OCI-LY7 (cell line): ENCODE measurements around the gene AKT3. TPM values are rescaled to one million over a fixed set of nuclear protein-coding genes. Genes with fewer than 3 reads are reported as not detected.

Source experiments
- BruUV-seq: library from RNA; stranded (reverse); fragments of 400-500 nt; replicated peaks from 2 replicates; lab custom pipeline; 2021; lab: Mats Ljungman, UMichigan
- CTCF ChIA-PET: fragments of 300-600 bp; sonication (Branson Sonifier 250); formaldehyde crosslinking; loops from one replicate; lab custom pipeline; 2022; ENCODE audit warnings: antibody characterized with exemption; ENCODE audit not compliant: unreplicated experiment; lab: Charles Lee
- POLR2A ChIA-PET: fragments of 300-600 bp; sonication (Branson Sonifier 250); formaldehyde crosslinking; loops from one replicate; lab custom pipeline; 2022; ENCODE audit warnings: antibody characterized with exemption; lab: Charles Lee
- DNase-seq: peaks from one replicate; pipeline ENCODE4 v3.0.0-alpha.2; 2015; ENCODE audit warnings: low spot score
- H2AFZ ChIP-seq: fragments of 200-600 bp; sonication (generic), shearing (Covaris generic); 2 replicates; pipeline ENCODE4 v1.6.1; 2014; ENCODE audit warnings: mild to moderate bottlenecking, antibody characterized with exemption, low read length, moderate library complexity
- H3K27ac ChIP-seq: fragments of 200-600 bp; sonication (generic); 2 replicates; pipeline ENCODE4 v1.5.1; 2014; ENCODE audit warnings: mixed run types, low read depth, mild to moderate bottlenecking, moderate library complexity, low read length, inconsistent platforms; ENCODE audit not compliant: poor library complexity, severe bottlenecking
- H3K36me3 ChIP-seq: fragments of 200-600 bp; sonication (generic); 2 replicates; pipeline ENCODE4 v1.6.1; 2014; ENCODE audit warnings: mild to moderate bottlenecking, antibody characterized with exemption, low read length, moderate library complexity, mixed read lengths; ENCODE audit not compliant: insufficient read depth
- H3K4me1 ChIP-seq: fragments of 200-600 bp; sonication (generic); 2 replicates; pipeline ENCODE4 v1.5.1; 2014; ENCODE audit warnings: mild to moderate bottlenecking, low read length; ENCODE audit not compliant: insufficient read depth, poor library complexity, severe bottlenecking
- H3K4me2 ChIP-seq: fragments of 200-600 bp; sonication (generic); 2 replicates; pipeline ENCODE4 v1.6.1; 2014; ENCODE audit warnings: mild to moderate bottlenecking, low read length
- H3K4me3 ChIP-seq: fragments of 200-600 bp; sonication (generic); 2 replicates; pipeline ENCODE4 v1.5.1; 2014; ENCODE audit warnings: mild to moderate bottlenecking, low read depth, low read length; ENCODE audit not compliant: poor library complexity, severe bottlenecking
- H3K79me2 ChIP-seq: fragments of 200-600 bp; sonication (generic); 2 replicates; pipeline ENCODE4 v1.6.1; 2016; ENCODE audit warnings: low read depth, mild to moderate bottlenecking, low read length, moderate library complexity, mixed read lengths; ENCODE audit not compliant: insufficient read depth
- H3K9me2 ChIP-seq: fragments of 200-600 bp; sonication (generic); 2 replicates; pipeline ENCODE4 v1.6.1; 2016; ENCODE audit warnings: mild to moderate bottlenecking, low read length, mixed read lengths; ENCODE audit not compliant: insufficient read depth
- H3K9me3 ChIP-seq: fragments of 200-600 bp; sonication (generic); 2 replicates; pipeline ENCODE4 v1.6.1; 2014; ENCODE audit warnings: mild to moderate bottlenecking, mixed run types, low read length, mixed read lengths
- H4K20me1 ChIP-seq: fragments of 200-600 bp; sonication (generic); 2 replicates; pipeline ENCODE4 v1.6.1; 2014; ENCODE audit warnings: mild to moderate bottlenecking, antibody characterized with exemption, low read length, moderate library complexity, mixed read lengths; ENCODE audit not compliant: insufficient read depth
- CTCF ChIP-seq: fragments of 200-600 bp; sonication (generic); conservative IDR thresholded peaks from 2 replicates; pipeline ENCODE4 v1.5.1; 2014; ENCODE audit warnings: mild to moderate bottlenecking, antibody characterized with exemption, low read length, moderate library complexity, mixed read lengths
- EZH2phosphoT487 ChIP-seq: fragments of 200-600 bp; sonication (generic); IDR thresholded peaks from 2 replicates; pipeline ENCODE4 v1.6.1; 2018; ENCODE audit warnings: low read depth, borderline replicate concordance, mild to moderate bottlenecking, mixed run types, antibody characterized with exemption, low read length, moderate library complexity, mixed read lengths
- intact Hi-C: fragments of 100-400 bp; cut with micrococcal nuclease; formaldehyde crosslinking; loops from one replicate; pipeline ENCODE4 v1.10.0; 2022; ENCODE audit not compliant: unreplicated experiment
- total RNA-seq, 2 experiments: library from RNA; depleted of rRNA in 1 of 2; stranded (reverse); fragments of >200 nt in 1 of 2; shearing (Covaris generic) in 1 of 2; gene quantifications; 2 replicates each; pipeline ENCODE4 v1.2.3, GENCODE V29; 2014 to 2022

AKT3 gene
- total RNA-seq, 2 experiments from 2014 or later = 0.29 TPM; not detected in 1

DNA sequence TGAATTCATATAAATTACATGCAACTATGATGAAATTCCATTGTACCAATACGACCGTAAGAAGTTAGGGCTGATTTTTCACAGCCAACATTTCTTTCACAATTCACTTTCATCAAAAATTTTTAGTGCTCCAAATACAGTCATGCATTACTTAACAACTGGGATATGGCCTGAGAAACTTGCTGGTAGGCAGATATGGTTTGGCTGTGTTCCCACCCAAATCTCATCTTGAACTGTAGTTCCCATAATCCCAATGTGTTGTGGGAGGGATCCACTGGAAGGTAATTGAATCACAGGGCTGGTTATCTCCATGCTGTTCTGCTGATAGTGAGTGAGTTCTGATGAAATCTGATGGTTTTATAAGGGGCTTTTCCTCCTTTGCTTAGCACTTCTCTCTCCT lies 244.4 kb downstream of the AKT3 start:
- Histone ChIP-seq H3K4me3 (no peak overlapping the region), H3K36me3 (no peaks in the 10 kb centered on the region), H3K4me1 (no peaks in the 10 kb centered on the region), H3K4me2 (no peak overlapping the region), H3K27ac (no peak overlapping the region), H3K9me3 (no peaks in the 10 kb centered on the region), H3K79me2 (no peaks in the 10 kb centered on the region), H3K9me2 (no peaks in the 10 kb centered on the region), H2AFZ (no peak overlapping the region), H4K20me1 (no peaks in the 10 kb centered on the region)
- no TSS peak for BruUV-seq
- POLR2A ChIA-PET = interaction anchor here (0.7 kb wide), 1 partner anchor 8 kb away, joined by 3 read pairs; no protein-coding TSS in a partner anchor
- intact Hi-C loops = no loop called here
- no peak for DNase-seq
- CTCF ChIA-PET = no interaction called here
- TF ChIP-seq CTCF (no peak), EZH2phosphoT487 (no peak)

DNA sequence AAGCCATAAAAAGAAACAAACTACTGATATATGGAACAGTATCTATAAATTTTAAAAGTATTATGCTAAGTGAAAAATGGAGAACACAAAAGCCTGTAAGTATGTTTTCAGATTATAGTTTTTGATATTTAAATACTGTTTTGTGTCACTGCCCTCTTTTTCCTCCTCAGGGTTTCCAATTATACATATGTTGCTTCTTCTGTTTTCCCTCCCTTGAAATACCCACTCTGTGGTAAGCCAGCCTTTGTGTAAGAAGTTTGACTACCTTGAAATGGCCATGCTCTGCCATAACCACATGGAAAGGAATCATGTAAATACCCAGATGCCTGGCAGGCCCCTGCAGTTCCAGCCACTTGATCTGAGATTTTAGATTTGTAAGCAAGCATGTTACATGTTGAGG lies 248.3 kb downstream of the AKT3 start:
- no peak overlapping the region for H3K4me2 ChIP-seq
- DNase-seq = no peak
- no peaks in the 10 kb centered on the region for H3K9me3 ChIP-seq
- no peaks in the 10 kb centered on the region for H4K20me1 ChIP-seq
- no peak overlapping the region for H3K27ac ChIP-seq
- no peak overlapping the region for H3K4me3 ChIP-seq
- H3K4me1 ChIP-seq = no peaks in the 10 kb centered on the region
- no TSS peak for BruUV-seq
- H2AFZ ChIP-seq = no peak overlapping the region
- H3K36me3 ChIP-seq = no peaks in the 10 kb centered on the region
- H3K9me2 ChIP-seq = no peaks in the 10 kb centered on the region
- TF ChIP-seq CTCF (no peak), EZH2phosphoT487 (no peak)
- intact Hi-C loops = no loop called here
- CTCF ChIA-PET = no interaction called here
- H3K79me2 ChIP-seq = no peaks in the 10 kb centered on the region
- POLR2A ChIA-PET = no interaction called here

- no TSS peak for BruUV-seq
- DNase-seq = no peak
Measured at GRCh38 chr1:243598433-243598832, 251.6 kb downstream of the AKT3 start.

More at GRCh38 chr1:243598433-243598832, 251.6 kb downstream of the AKT3 start:
- ChIA-PET CTCF (no interaction called here), POLR2A (interaction anchor here (0.7 to 2.3 kb wide), 2 partner anchors 10 to 12 kb away, joined by 6 read pairs; no protein-coding TSS in a partner anchor)
- no peak for TF ChIP-seq EZH2phosphoT487
- TF ChIP-seq CTCF = no peak
- H3K9me3 ChIP-seq = no peaks in the 10 kb centered on the region
- no peaks in the 10 kb centered on the region for H3K79me2 ChIP-seq
- H3K27ac ChIP-seq = no peak overlapping the region
- no peak overlapping the region for H3K4me3 ChIP-seq
- H2AFZ ChIP-seq = no peak overlapping the region
- H4K20me1 ChIP-seq = no peaks in the 10 kb centered on the region
- H3K4me1 ChIP-seq = no peaks in the 10 kb centered on the region
- H3K4me2 ChIP-seq = no peak overlapping the region
- H3K36me3 ChIP-seq = no peaks in the 10 kb centered on the region
- intact Hi-C loops = no loop called here
- no peaks in the 10 kb centered on the region for H3K9me2 ChIP-seq
